H1 (cell line): ENCODE data around the gene RHOG. TPM values are rescaled to one million over a fixed set of nuclear protein-coding genes. Genes with fewer than 3 reads are reported as not detected.

ENCODE experiments used
- CTCF ChIA-PET: fragments of 300-600 bp; sonication (Branson Sonifier 250); formaldehyde crosslinking; loops from one replicate; lab custom pipeline; 2021; ENCODE audit not compliant: partially characterized antibody; lab: Charles Lee
- POLR2A ChIA-PET: fragments of 300-600 bp; sonication (Branson Sonifier 250); formaldehyde crosslinking; loops from one replicate; lab custom pipeline; 2021; ENCODE audit warnings: inconsistent platforms; ENCODE audit not compliant: partially characterized antibody; lab: Charles Lee
- DNase-seq, 2 experiments: peaks; one replicate each; pipeline versions ENCODE4 v3.0.0 to v3.0.0-alpha.2; 2010 to 2022; ENCODE audit warnings: low spot score in 2 of 2, low read depth in 1 of 2, mixed read lengths in 1 of 2
- FAIRE-seq: peaks from 2 replicates; lab custom pipeline; 2011; peaks lifted over from hg19 to GRCh38; lab: Jason Lieb, UNC
- H2AFZ ChIP-seq: 2 replicates; pipeline ENCODE4 v1.8.1; 2012; ENCODE audit warnings: low read length, inconsistent platforms
- H2AK5ac ChIP-seq: 2 replicates; pipeline ENCODE4 v1.6.1; 2013; ENCODE audit warnings: low read depth, low read length
- H2BK120ac ChIP-seq: replicated peaks from 2 replicates; pipeline ENCODE3; 2013; ENCODE audit warnings: low read depth, low read length, inconsistent platforms
- H2BK12ac ChIP-seq: 2 replicates; pipeline ENCODE4 v1.6.1; 2013; ENCODE audit warnings: low read depth, low read length
- H2BK15ac ChIP-seq: 2 replicates; pipeline ENCODE4 v1.6.1; 2013; ENCODE audit warnings: low read length
- H2BK20ac ChIP-seq: 2 replicates; pipeline ENCODE4 v1.6.1; 2013; ENCODE audit warnings: low read length
- H2BK5ac ChIP-seq: 2 replicates; pipeline ENCODE4 v1.6.1; 2013; ENCODE audit warnings: low read depth, low read length
- H3K14ac ChIP-seq: 2 replicates; pipeline ENCODE4 v1.6.1; 2013; ENCODE audit warnings: inconsistent platforms; ENCODE audit not compliant: insufficient read length
- H3K18ac ChIP-seq: 2 replicates; pipeline ENCODE4 v1.6.1; 2013; ENCODE audit warnings: low read length; ENCODE audit errors: extremely low read depth
- H3K23ac ChIP-seq: 2 replicates; pipeline ENCODE4 v1.6.1; 2013; ENCODE audit warnings: inconsistent platforms; ENCODE audit not compliant: insufficient read length
- H3K23me2 ChIP-seq: 2 replicates; pipeline ENCODE4 v1.6.1; 2013; ENCODE audit warnings: low read depth, low read length
- H3K27ac ChIP-seq: 2 replicates; pipeline ENCODE4 v1.6.1; 2011; ENCODE audit warnings: low read depth, low read length, inconsistent platforms
- H3K27me3 ChIP-seq, 4 experiments: replicated peaks in 1 of 4; 1 replicate in 1 of 4; 2 replicates in 3 of 4; pipeline versions ENCODE4 v1.6.1 to v1.8.1; 2011 to 2013; ENCODE audit warnings: low read length in 3 of 4, mild to moderate bottlenecking in 3 of 4, inconsistent platforms in 2 of 4, mixed read lengths in 2 of 4, moderate library complexity in 1 of 4; ENCODE audit not compliant: control insufficient read depth in 3 of 4, insufficient read depth in 3 of 4; ENCODE audit errors: extremely low read depth in 1 of 4
- H3K36me3 ChIP-seq, 4 experiments: 2 replicates each; pipeline versions ENCODE4 v1.6.1 to v1.8.1; 2011 to 2013; ENCODE audit warnings: mild to moderate bottlenecking in 4 of 4, low read length in 3 of 4, moderate library complexity in 2 of 4, control low read depth in 1 of 4, inconsistent platforms in 1 of 4; ENCODE audit not compliant: insufficient read depth in 4 of 4, control insufficient read depth in 2 of 4
- H3K4ac ChIP-seq: replicated peaks from 2 replicates; pipeline ENCODE3; 2013; ENCODE audit warnings: low read length, low read depth, mixed read lengths, inconsistent platforms; ENCODE audit not compliant: insufficient read length
- H3K4me1 ChIP-seq, 4 experiments: replicated peaks in 1 of 4; 1 replicate in 1 of 4; 2 replicates in 3 of 4; pipeline versions ENCODE4 v1.6.1 to v1.8.1; 2011 to 2013; ENCODE audit warnings: low read length in 3 of 4, inconsistent platforms in 2 of 4, mixed read lengths in 1 of 4; ENCODE audit not compliant: insufficient read depth in 4 of 4, control insufficient read depth in 3 of 4
- H3K4me2 ChIP-seq, 2 experiments: 2 replicates each; pipeline versions ENCODE4 v1.6.1 to v1.8.1; 2011 to 2013; ENCODE audit warnings: low read depth in 2 of 2, low read length in 2 of 2, control low read depth in 1 of 2, inconsistent platforms in 1 of 2, mild to moderate bottlenecking in 1 of 2; ENCODE audit not compliant: insufficient read depth in 1 of 2
- H3K4me3 ChIP-seq, 4 experiments: fragments of 200-600, 300-600 bp in 1 of 4; sonication (generic), shearing (Covaris generic), sonication (Bioruptor Twin) in 1 of 4; 2 replicates each; pipeline versions ENCODE4 v1.5.1 to v1.8.1; 2011 to 2016; ENCODE audit warnings: low read length in 4 of 4, low read depth in 3 of 4, control low read depth in 2 of 4, inconsistent platforms in 2 of 4, mild to moderate bottlenecking in 2 of 4, mixed read lengths in 1 of 4, moderate library complexity in 1 of 4; ENCODE audit not compliant: insufficient read depth in 2 of 4; ENCODE audit errors: extremely low read depth in 1 of 4
- H3K56ac ChIP-seq: replicated peaks from 2 replicates; pipeline ENCODE3; 2013; ENCODE audit warnings: low read depth, mild to moderate bottlenecking, mixed read lengths, low read length, inconsistent platforms; ENCODE audit not compliant: insufficient read length
- H3K79me1 ChIP-seq: 2 replicates; pipeline ENCODE4 v1.6.1; 2013; ENCODE audit warnings: low read depth, low read length, control low read depth
- H3K79me2 ChIP-seq, 2 experiments: 2 replicates each; pipeline versions ENCODE4 v1.6.1 to v1.8.1; 2012 to 2013; ENCODE audit warnings: low read length in 2 of 2, mild to moderate bottlenecking in 2 of 2, inconsistent platforms in 1 of 2; ENCODE audit not compliant: insufficient read depth in 2 of 2, control insufficient read depth in 1 of 2
- H3K9ac ChIP-seq, 4 experiments: replicated peaks in 1 of 4; 1 replicate in 1 of 4; 2 replicates in 3 of 4; pipeline versions ENCODE4 v1.6.1 to v1.8.1; 2011 to 2013; ENCODE audit warnings: low read depth in 3 of 4, low read length in 3 of 4, control low read depth in 2 of 4, mild to moderate bottlenecking in 2 of 4, moderate library complexity in 2 of 4, inconsistent platforms in 1 of 4; ENCODE audit errors: extremely low read depth in 1 of 4
- H3K9me3 ChIP-seq, 2 experiments: 2 replicates each; pipeline versions ENCODE4 v1.6.1 to v1.8.1; 2012 to 2013; ENCODE audit warnings: mild to moderate bottlenecking in 2 of 2, moderate library complexity in 2 of 2, control low read depth in 1 of 2, inconsistent platforms in 1 of 2, low read depth in 1 of 2, low read length in 1 of 2, mixed read lengths in 1 of 2; ENCODE audit not compliant: insufficient read depth in 2 of 2
- H4K20me1 ChIP-seq, 2 experiments: replicated peaks in 1 of 2; 2 replicates each; pipeline versions ENCODE3 to v1.8.1; 2011 to 2013; ENCODE audit warnings: inconsistent platforms in 2 of 2, low read length in 2 of 2, mild to moderate bottlenecking in 1 of 2; ENCODE audit not compliant: insufficient read depth in 2 of 2, control insufficient read depth in 1 of 2
- H4K5ac ChIP-seq: 2 replicates; pipeline ENCODE4 v1.6.1; 2013; ENCODE audit warnings: low read length, low read depth, mixed read lengths, inconsistent platforms; ENCODE audit not compliant: insufficient read length
- H4K8ac ChIP-seq: 2 replicates; pipeline ENCODE4 v1.8.0; 2013; ENCODE audit warnings: mild to moderate bottlenecking, moderate library complexity, low read length, inconsistent platforms; ENCODE audit not compliant: insufficient read depth; ENCODE audit errors: extremely low read depth
- H4K91ac ChIP-seq: replicated peaks from 2 replicates; pipeline ENCODE3; 2013; ENCODE audit warnings: low read length, mixed read lengths, inconsistent platforms; ENCODE audit not compliant: insufficient read length
- CBX5 ChIP-seq: fragments of 300-800, 300-1000 bp; sonication (generic); IDR thresholded peaks from 2 replicates; pipeline ENCODE4 v1.7.1; 2016; ENCODE audit warnings: antibody characterized with exemption, low read length, low read depth
- CBX8 ChIP-seq: fragments of 300-800, 300-1000 bp; sonication (generic); IDR thresholded peaks from 2 replicates; pipeline ENCODE4 v1.7.1; 2016; ENCODE audit warnings: low read depth, low read length, borderline replicate concordance
- CHD2 ChIP-seq: IDR thresholded peaks from 2 replicates; pipeline ENCODE4 v1.6.1; 2012; ENCODE audit warnings: low read length, improper control_type of control experiment
- GABPA ChIP-seq: IDR thresholded peaks from 2 replicates; pipeline ENCODE4 v1.6.1; 2011; ENCODE audit warnings: mild to moderate bottlenecking, low read length, moderate library complexity, borderline replicate concordance; ENCODE audit not compliant: insufficient read depth
- GTF2F1 ChIP-seq: IDR thresholded peaks from 2 replicates; pipeline ENCODE4 v1.6.1; 2012; ENCODE audit warnings: low read depth, low read length, improper control_type of control experiment, borderline replicate concordance
- NRF1 ChIP-seq: IDR thresholded peaks from 2 replicates; pipeline ENCODE4 v1.6.1; 2011; ENCODE audit warnings: mild to moderate bottlenecking, low read depth, low read length, improper control_type of control experiment
- RAD21 ChIP-seq, 2 experiments: IDR thresholded peaks in 1 of 2; conservative IDR thresholded peaks in 1 of 2; 2 replicates each; pipeline ENCODE4 v1.6.1; 2011; ENCODE audit warnings: low read depth in 2 of 2, low read length in 2 of 2, improper control_type of control experiment in 1 of 2, inconsistent platforms in 1 of 2, mild to moderate bottlenecking in 1 of 2, moderate library complexity in 1 of 2
- RBBP5 ChIP-seq: IDR thresholded peaks from 2 replicates; pipeline ENCODE4 v1.7.1; 2012; ENCODE audit warnings: low read depth, mild to moderate bottlenecking, inconsistent platforms, low read length, moderate library complexity, borderline replicate concordance
- RXRA ChIP-seq: IDR thresholded peaks from 2 replicates; pipeline ENCODE4 v1.6.1; 2011; ENCODE audit warnings: low read depth, mild to moderate bottlenecking, low read length, moderate library complexity; ENCODE audit not compliant: insufficient read depth
- TAF1 ChIP-seq: IDR thresholded peaks from 2 replicates; pipeline ENCODE4 v1.6.1; 2011; ENCODE audit warnings: mild to moderate bottlenecking, low read depth, low read length
- TAF7 ChIP-seq: optimal IDR thresholded peaks from 2 replicates; pipeline ENCODE3; 2011; ENCODE audit warnings: low read depth, mild to moderate bottlenecking, inconsistent platforms, low read length, moderate library complexity, borderline replicate concordance
- ZNF274 ChIP-seq: IDR thresholded peaks from 2 replicates; pipeline ENCODE4 v1.7.0; 2012; ENCODE audit warnings: low read length, borderline replicate concordance; ENCODE audit errors: extremely low read depth
- WGBS, 2 experiments: shearing (Covaris generic) in 1 of 2; methylation state at CpG; one replicate each; pipeline versions ENCODE4 v1.1.6 to v1.1.7; 2013 to 2015; ENCODE audit warnings: low lambda C conversion rate in 2 of 2, mixed read lengths in 2 of 2, inconsistent platforms in 1 of 2, low coverage in 1 of 2, missing lambda C conversion rate in 1 of 2; ENCODE audit not compliant: insufficient replicate concordance in 2 of 2, insufficient coverage in 1 of 2, insufficient read length in 1 of 2; ENCODE audit errors: extremely low coverage in 1 of 2, missing lambda C conversion rate in 1 of 2; 5-methylcytosine and 5-hydroxymethylcytosine counted together
- polyA plus RNA-seq, 7 experiments: library from polyadenylated mRNA; depleted of rRNA in 3 of 7; stranded (reverse) in 5 of 7; unstranded in 2 of 7; fragments of >200 nt in 5 of 7; fragments of 200-250 nt in 2 of 7; gene quantifications; 1 replicate in 5 of 7; 2 replicates in 1 of 7; 4 replicates in 1 of 7; pipeline versions ENCODE4 v1.2.1 to v1.2.3, GENCODE V29; 2011 to 2013; ENCODE audit warnings: missing spikeins in 2 of 7, mixed read lengths in 2 of 7
- total RNA-seq: library from RNA; stranded (reverse); fragmentation: NEBNext Ultra II Directional; extraction: Animal tissue kit (Norgen Biotek cat#: 25700); gene quantifications from 2 replicates; pipeline ENCODE4 v1.2.1, GENCODE V29; 2021

RHOG gene
- total and polyA plus RNA-seq, 2 of the 8 experiments (the other 6 are each of a cell fraction or from before 2014, with no cell fraction given): 28.3 to 69.6 TPM

- no peaks in the 10 kb centered on the region for H3K36me3 ChIP-seq
- no peak for FAIRE-seq
- no peak overlapping the region for H3K4me2 ChIP-seq
- H2BK12ac ChIP-seq: no peak overlapping the region
- POLR2A ChIA-PET: no interaction called here
- peaks cover 0 to 4% of the 10 kb centered on the region in 2 experiments for H4K20me1 ChIP-seq
- H3K14ac ChIP-seq: no peak overlapping the region
- no peak overlapping the region for H4K91ac ChIP-seq
- no peak for DNase-seq
- no peak overlapping the region for H2BK20ac ChIP-seq
- H3K4ac ChIP-seq: no peak overlapping the region
- no peak overlapping the region for H3K27ac ChIP-seq
- no peaks in the 10 kb centered on the region for H3K9me3 ChIP-seq
- CTCF ChIA-PET: interaction anchor here (0.8 to 5.5 kb wide), 3 partner anchors 27 to 197 kb away, joined by 3 to 25 read pairs (median 3); no protein-coding TSS in a partner anchor
- whole genome bisulfite sequencing, 2 experiments: 78% methylated on average over 3 of the region's 3 CpGs; no CpG with 5 or more reads in 1 of the 2 experiments
- no peaks in the 10 kb centered on the region for H3K79me2 ChIP-seq
- H2AFZ ChIP-seq: no peak overlapping the region
- H3K4me3 ChIP-seq: no peak overlapping the region
- no peak overlapping the region for H4K5ac ChIP-seq
- no peak overlapping the region for H3K23ac ChIP-seq
- no peak overlapping the region for H2BK15ac ChIP-seq
- no peak overlapping the region for H3K9ac ChIP-seq
- no peak overlapping the region for H2BK5ac ChIP-seq
- H3K4me1 ChIP-seq: peaks cover 0 to 4% (median 2%) of the 10 kb centered on the region in 4 experiments; a peak in 3 of 7 replicates
- H3K27me3 ChIP-seq: no peaks in the 10 kb centered on the region; a peak in 3 of 7 replicates
- H2BK120ac ChIP-seq: no peak overlapping the region
- H3K79me1 ChIP-seq: no peaks in the 10 kb centered on the region
- no peak overlapping the region for H4K8ac ChIP-seq
- H3K18ac ChIP-seq: no peak overlapping the region
- H2AK5ac ChIP-seq: no peak overlapping the region
- H3K23me2 ChIP-seq: no peaks in the 10 kb centered on the region
- no peak for TF ChIP-seq ZNF274
- no peak for TF ChIP-seq RBBP5
- TF ChIP-seq RXRA: no peak
- TF ChIP-seq CHD2: no peak
- TF ChIP-seq GABPA: no peak
- no peak for TF ChIP-seq TAF1
- TF ChIP-seq CBX8: no peak
- no peak for TF ChIP-seq CBX5
- no peak for TF ChIP-seq RAD21 (IDR thresholded peaks at IDR 0.05 in 1 of 2, conservative IDR thresholded peaks at IDR 0.05 in 1 of 2; ENCODE audit: low read depth in 2 of 2, low read length in 2 of 2)
- TF ChIP-seq TAF7: no peak
- TF ChIP-seq GTF2F1: no peak
- TF ChIP-seq NRF1: no peak
- no peak overlapping the region for H3K56ac ChIP-seq
These were observed 35.9 kb upstream of the RHOG start for GRCh38 chr11:3876613-3877012.
